ENCODE data around the gene ULBP2.
"Not testable (repeated sequence)": the region's sequence is repeated elsewhere in the genome, so short reads cannot be mapped to it uniquely, and the experiment has no call there.

Gene ULBP2

GRCh38 chr6:149927025-149927424 lies 14.8 kb upstream of the ULBP2 start:
- not testable (repeated sequence) for DNase-seq

- no peak for DNase-seq
Observed at GRCh38 chr6:149929422-149929821, 12.4 kb upstream of the ULBP2 start.

- DNase-seq = no peak
Observed at GRCh38 chr6:149931501-149931900, 10.3 kb upstream of the ULBP2 start.

- DNase-seq = no peak
Observed at GRCh38 chr6:149933036-149933435, 8.8 kb upstream of the ULBP2 start.

GRCh38 chr6:149933461-149933860 lies 8.4 kb upstream of the ULBP2 start:
- DNase-seq = no peak

DNA sequence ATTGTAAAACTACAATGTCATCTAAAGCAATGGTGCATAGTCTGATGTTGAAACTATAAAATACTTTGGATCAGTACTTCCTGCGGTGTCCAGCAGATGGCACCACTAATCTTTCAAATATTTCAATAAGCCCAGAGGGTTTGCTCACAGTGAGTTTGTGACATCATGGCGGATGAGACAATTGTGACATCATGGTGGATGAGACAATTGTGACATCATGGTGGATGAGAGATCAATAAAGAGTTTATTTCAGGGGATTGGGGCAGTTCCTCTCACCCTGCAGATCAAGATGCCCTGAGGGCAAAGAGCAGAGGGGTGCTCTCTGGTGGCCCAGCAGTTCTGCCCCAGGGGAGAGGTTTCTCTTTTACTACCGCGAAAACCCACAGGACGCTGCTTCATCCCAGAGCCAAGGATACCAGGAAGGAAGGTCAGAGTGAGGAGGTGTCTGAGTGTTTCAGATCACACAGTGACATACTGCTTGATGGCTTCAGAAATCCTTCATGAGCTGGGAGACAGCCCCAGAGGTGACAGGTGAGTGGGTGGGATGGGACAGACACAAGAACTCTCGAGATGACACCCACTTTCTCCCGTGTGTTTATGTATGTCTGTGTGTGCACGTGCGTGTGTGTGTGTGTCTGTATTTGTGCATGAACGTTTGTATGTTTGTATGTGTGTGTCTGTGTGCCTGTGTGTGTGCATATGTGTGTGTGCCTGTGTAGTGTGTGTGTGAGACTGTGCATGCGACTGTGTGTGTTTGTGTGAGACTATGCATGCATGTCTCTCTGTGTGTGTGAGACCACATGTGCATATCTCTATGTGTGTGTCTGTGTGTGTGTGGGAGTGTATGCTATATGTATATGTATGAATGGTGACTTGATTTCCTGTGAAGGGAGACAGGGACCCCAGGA lies 7.3 kb upstream of the ULBP2 start:
- DNase-seq = peak; percentile 68

DNA sequence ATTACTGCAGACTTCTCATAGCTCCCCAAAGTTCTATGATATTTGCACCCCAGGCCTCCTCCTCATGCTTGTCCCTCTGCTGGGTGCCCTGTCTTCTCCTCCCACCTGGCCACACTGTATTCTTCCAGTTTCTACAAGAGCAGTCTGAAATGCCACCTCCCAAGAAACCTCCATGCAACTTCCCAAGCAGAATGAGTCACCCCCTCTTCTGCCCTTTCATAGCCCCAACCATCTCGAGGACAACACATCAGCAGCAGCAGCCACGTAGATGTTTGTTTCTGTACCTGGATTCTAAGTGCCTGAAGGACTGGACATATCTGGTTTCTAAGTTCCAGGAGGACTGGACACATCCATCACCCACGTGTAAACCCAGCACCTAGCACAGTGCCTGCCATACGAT lies 6.6 kb upstream of the ULBP2 start:
- no peak for DNase-seq

- DNase-seq = no peak
Observed at GRCh38 chr6:149935668-149936067, 6.1 kb upstream of the ULBP2 start.

DNA sequence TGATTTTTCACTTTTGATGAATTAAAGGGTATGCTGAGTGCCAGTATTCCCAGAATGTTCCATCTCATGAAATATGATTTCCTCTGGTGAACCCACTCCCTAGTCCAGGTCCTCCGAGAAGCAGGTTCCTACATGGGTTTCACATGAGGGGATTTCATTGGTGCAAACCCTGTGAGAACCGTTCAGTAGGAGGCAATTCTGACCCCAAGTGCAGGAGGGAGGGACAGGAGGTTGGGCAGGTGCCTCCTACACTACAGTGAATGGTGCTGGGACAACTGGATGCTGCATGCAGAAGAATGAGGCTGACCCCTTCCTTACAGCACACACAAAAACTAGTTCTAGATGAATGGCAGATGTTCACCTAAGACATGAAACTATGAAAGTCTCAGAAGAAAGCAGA lies 5.1 kb upstream of the ULBP2 start:
- no peak for DNase-seq

DNA sequence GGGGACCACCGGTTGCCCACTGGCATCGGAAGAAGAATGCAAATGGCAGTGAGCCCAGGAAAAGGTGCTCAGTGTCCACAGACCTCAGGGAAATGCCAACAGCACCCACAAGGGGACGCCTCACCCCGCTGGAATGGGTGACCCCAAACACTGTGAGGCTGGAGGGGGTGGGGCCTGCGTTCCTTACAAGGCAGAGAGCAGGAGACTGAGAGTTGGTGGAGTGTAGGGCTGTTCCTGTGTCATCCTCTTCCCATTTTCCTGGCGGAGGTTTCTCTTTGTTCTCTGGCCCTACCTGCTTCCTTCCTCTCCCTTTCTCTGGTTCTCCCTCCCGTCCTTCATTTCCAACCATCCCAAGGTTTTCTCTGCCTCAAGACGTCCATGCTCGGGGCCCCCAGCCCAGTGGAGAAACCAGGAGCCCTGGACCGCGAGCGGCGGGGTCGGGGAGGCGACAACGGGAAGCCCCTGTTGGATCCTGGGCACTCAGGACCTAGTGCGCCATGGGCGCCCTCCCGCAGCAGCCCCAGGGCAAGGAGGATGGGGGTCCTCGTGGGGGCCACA lies 3.7 kb upstream of the ULBP2 start:
- not testable (repeated sequence) for DNase-seq

- DNase-seq = peak; percentile 74
Observed at GRCh38 chr6:149938571-149939355, 3.1 kb upstream of the ULBP2 start.

- DNase-seq = no peak
Observed at GRCh38 chr6:149939356-149939648, 2.5 kb upstream of the ULBP2 start.

DNA sequence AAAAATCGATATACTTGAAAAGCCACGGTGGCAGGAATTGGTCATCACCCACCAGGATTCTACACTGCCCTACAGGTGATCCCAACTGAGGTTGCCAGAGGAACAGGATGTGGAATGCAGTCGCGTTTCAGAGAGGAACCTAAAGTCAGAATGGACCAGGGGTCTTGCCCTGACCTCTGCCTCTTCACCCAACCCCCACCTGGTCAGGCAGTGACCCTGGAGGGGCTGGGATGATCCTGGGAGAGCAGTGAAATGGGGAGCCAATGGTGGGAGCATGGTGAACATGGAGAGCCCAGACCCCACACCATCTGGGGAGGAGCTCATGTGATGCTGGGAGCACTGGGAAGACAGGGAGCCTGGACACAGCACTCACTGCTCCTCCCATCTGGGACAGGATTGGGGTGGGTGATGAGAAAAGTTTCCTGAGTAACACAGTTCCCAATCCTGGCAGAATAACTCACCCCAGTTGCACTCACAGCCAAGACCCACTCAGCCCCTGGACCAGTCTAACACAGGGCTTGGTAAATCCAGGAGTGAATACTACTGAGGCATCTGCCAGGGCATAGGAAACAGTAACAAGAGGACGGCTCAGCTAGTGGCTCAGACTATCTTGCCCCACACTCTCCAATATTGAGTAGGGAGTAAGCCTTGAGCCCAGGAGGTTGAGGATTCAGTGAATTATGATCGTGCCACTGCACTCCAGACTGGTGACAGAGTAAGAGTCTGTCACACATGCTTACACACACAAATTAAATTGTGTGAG lies 1.7 kb upstream of the ULBP2 start:
- DNase-seq = no peak

GRCh38 chr6:149940672-149940982 lies 1.2 kb upstream of the ULBP2 start:
- DNase-seq = peak; percentile 38

DNA sequence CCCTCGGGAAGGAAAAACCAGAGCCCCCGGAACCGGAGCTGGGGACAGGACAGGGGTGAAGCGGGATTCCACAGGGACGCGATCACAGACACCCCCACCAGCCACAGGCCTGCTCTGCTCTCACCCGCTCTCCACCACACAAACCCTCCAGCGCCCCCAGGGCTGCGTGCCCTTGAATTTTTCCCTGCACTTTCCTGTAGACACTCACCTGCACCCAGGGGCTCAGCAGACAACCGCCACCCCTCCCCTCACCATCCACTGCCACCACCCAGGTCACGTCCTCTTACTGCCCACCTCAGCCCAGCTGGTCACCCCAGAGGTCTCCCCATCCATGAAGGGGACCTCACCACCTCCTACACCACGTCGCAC lies 631 bp downstream of the ULBP2 start:
- no peak for DNase-seq

GRCh38 chr6:149943321-149943720 lies 1.5 kb downstream of the ULBP2 start:
- DNase-seq = not testable (repeated sequence)

DNA sequence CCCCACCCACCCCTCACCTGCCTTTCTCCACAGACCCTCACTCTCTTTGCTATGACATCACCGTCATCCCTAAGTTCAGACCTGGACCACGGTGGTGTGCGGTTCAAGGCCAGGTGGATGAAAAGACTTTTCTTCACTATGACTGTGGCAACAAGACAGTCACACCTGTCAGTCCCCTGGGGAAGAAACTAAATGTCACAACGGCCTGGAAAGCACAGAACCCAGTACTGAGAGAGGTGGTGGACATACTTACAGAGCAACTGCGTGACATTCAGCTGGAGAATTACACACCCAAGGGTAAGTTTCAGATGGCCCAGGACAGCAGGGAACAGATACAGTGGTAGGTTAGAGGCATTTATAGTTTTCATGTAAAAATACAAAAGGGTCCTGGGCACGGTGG lies 3.5 kb downstream of the ULBP2 start:
- DNase-seq = not testable (repeated sequence)

- DNase-seq = not testable (repeated sequence)
Observed at GRCh38 chr6:149946631-149947030, 4.8 kb downstream of the ULBP2 start.

- not testable (repeated sequence) for DNase-seq
Observed at GRCh38 chr6:149947533-149947932, 5.7 kb downstream of the ULBP2 start.

- no peak for DNase-seq
Observed at GRCh38 chr6:149948011-149948410, 6.2 kb downstream of the ULBP2 start.

DNA sequence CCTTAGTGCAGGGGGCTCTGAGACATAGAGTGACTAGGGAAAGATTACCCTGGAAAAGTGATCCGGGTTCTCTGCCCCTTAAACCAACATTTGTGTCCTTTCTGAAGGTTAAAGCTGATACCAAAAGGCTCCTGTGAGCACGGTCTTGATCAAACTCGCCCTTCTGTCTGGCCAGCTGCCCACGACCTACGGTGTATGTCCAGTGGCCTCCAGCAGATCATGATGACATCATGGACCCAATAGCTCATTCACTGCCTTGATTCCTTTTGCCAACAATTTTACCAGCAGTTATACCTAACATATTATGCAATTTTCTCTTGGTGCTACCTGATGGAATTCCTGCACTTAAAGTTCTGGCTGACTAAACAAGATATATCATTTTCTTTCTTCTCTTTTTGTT lies 6.8 kb downstream of the ULBP2 start:
- DNase-seq = no peak

DNA sequence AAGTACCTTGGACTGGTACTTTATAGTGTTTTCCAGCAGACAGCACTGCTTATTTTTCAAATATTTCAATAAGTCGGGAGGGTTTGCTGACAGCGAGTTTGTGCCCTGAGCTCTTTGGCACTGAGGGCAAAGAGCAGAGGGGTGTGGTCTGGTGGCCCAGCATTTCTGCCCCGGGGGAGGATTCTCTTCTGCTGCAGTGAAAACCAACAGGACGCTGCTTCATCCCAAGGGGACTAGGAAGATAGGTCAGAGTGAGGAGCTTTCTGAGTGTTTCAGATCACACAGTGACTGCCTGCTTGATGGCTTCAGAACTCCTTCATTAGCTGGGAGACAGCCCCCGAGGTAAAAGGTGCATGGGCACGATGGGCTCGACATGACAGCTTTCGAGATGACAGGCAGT lies 8.6 kb downstream of the ULBP2 start:
- DNase-seq = no peak

DNA sequence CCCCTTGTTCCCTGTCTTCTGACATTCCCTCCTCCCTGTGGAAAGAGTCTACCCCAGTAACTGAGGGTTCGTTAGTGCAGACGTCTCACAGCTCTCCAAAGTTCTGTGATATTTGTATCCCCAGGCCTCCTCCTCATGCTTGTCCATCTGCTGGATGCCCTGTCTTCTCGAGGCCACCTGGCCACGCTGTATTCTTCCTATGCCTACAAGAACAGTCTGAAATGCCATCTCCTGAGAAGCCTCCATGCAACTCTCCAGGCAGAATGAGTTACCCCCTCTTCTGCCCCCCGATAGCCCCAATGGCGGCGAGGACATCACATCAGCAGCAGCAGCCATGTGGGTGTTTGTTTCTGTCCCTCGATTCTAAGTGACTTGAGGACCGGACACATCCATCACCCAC lies 9.3 kb downstream of the ULBP2 start:
- no peak for DNase-seq
